ENCODE results near the gene NEDD9. TPM values are rescaled to one million over a fixed set of nuclear protein-coding genes. Genes with fewer than 3 reads are reported as not detected.

The NEDD9 gene
- total and polyA plus RNA-seq, 10 of the 15 experiments (the other 5 are each of a cell fraction or from before 2014, with no cell fraction given) = 4.9 to 92.6 (median 14.6) TPM

- FAIRE-seq (no peak), DNase-seq (ENCODE audit: low read depth, low spot score) (no peak), ATAC-seq (no peak)
- H3K36me3 ChIP-seq (ENCODE audit: control insufficient read depth in 2 of 2, insufficient read depth in 2 of 2, low read length in 1 of 2) = peaks cover 10 to 25% of the 10 kb centered on the region in 2 experiments
- H4K20me1 ChIP-seq (ENCODE audit: control insufficient read depth, insufficient read depth) = no peaks in the 10 kb centered on the region
- no peaks in the 10 kb centered on the region for H3K9me3 ChIP-seq (replicated peaks; ENCODE audit: control insufficient read depth, insufficient read depth, low read length)
- no peaks in the 10 kb centered on the region for H3K4me1 ChIP-seq (ENCODE audit: control insufficient read depth, insufficient read depth, low read length)
- RAD21 ChIA-PET (ENCODE audit: unreplicated experiment) = interaction anchor here (1.4 kb wide), 2 partner anchors 39 to 283 kb away, joined by 3 to 4 read pairs; no protein-coding TSS in a partner anchor
- H3K4me2 ChIP-seq (ENCODE audit: control insufficient read depth, insufficient read depth) = no peak overlapping the region
- 78% methylated on average over 4 of the region's 4 CpGs for WGBS (ENCODE audit: insufficient coverage, insufficient replicate concordance, low lambda C conversion rate, missing lambda C conversion rate)
- no peaks in the 10 kb centered on the region for H3K27me3 ChIP-seq (replicated peaks in 1 of 2; ENCODE audit: control insufficient read depth in 2 of 2, insufficient read depth in 2 of 2, low read length in 1 of 2)
- in situ Hi-C loops (cut with MboI) = no loop called here
- H3K79me2 ChIP-seq (ENCODE audit: control insufficient read depth, insufficient read depth, low read length) = peaks cover 3% of the 10 kb centered on the region
- BruUV-seq (replicated peaks) = TSS peak; percentile 16
- POLR2A ChIA-PET = interaction anchor here (0.6 to 0.8 kb wide), 3 partner anchors 9 to 130 kb away, joined by 3 to 4 read pairs (median 4); no protein-coding TSS in a partner anchor
- H3K4me3 ChIP-seq = no peak overlapping the region
- no peak overlapping the region for H3K27ac ChIP-seq (ENCODE audit: control insufficient read depth, insufficient read depth)
- H3K9ac ChIP-seq (ENCODE audit: control insufficient read depth, insufficient read depth, low read length) = no peak overlapping the region
- H2AFZ ChIP-seq (ENCODE audit: control insufficient read depth, low read depth, low read length) = no peak overlapping the region
- intact Hi-C loops (cut with micrococcal nuclease; ENCODE audit: unreplicated experiment) = no loop called here
- SMC1A ChIA-PET (ENCODE audit: uncharacterized antibody, unreplicated experiment) = interaction anchor here (0.7 to 6.6 kb wide), 7 partner anchors 12 to 284 kb away, joined by 3 to 62 read pairs (median 4); partner anchors contain the start of gene NEDD9
- CTCF ChIA-PET = interaction anchor here (0.9 to 1.5 kb wide), 3 partner anchors 41 to 363 kb away, joined by 3 to 4 read pairs (median 3); no protein-coding TSS in a partner anchor
- TF ChIP-seq ZBED1 (IDR thresholded peaks at IDR 0.05; ENCODE audit: borderline replicate concordance) (no peak), MTA3 (IDR thresholded peaks at IDR 0.05; ENCODE audit: borderline replicate concordance, low read length) (no peak), IRF5 (IDR thresholded peaks at IDR 0.05; ENCODE audit: borderline replicate concordance) (no peak), TCF3 (IDR thresholded peaks at IDR 0.05; ENCODE audit: borderline replicate concordance, insufficient read depth, low read depth, low read length) (no peak), FOXK2 (IDR thresholded peaks at IDR 0.05) (no peak), POLR2AphosphoS2 (IDR thresholded peaks at IDR 0.05; ENCODE audit: low read depth, low read length) (no peak), E4F1 (IDR thresholded peaks at IDR 0.05; ENCODE audit: borderline replicate concordance, partially characterized antibody) (no peak), ZNF622 (IDR thresholded peaks at IDR 0.05) (no peak), NRF1 (conservative IDR thresholded peaks at IDR 0.05; ENCODE audit: low read depth, low read length) (no peak)
- TF ChIP-seq, protein P1, sequence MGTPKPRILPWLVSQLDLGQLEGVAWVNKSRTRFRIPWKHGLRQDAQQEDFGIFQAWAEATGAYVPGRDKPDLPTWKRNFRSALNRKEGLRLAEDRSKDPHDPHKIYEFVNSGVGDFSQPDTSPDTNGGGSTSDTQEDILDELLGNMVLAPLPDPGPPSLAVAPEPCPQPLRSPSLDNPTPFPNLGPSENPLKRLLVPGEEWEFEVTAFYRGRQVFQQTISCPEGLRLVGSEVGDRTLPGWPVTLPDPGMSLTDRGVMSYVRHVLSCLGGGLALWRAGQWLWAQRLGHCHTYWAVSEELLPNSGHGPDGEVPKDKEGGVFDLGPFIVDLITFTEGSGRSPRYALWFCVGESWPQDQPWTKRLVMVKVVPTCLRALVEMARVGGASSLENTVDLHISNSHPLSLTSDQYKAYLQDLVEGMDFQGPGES (IDR thresholded peaks at IDR 0.05) = no peak
- TF ChIP-seq, protein P2, sequence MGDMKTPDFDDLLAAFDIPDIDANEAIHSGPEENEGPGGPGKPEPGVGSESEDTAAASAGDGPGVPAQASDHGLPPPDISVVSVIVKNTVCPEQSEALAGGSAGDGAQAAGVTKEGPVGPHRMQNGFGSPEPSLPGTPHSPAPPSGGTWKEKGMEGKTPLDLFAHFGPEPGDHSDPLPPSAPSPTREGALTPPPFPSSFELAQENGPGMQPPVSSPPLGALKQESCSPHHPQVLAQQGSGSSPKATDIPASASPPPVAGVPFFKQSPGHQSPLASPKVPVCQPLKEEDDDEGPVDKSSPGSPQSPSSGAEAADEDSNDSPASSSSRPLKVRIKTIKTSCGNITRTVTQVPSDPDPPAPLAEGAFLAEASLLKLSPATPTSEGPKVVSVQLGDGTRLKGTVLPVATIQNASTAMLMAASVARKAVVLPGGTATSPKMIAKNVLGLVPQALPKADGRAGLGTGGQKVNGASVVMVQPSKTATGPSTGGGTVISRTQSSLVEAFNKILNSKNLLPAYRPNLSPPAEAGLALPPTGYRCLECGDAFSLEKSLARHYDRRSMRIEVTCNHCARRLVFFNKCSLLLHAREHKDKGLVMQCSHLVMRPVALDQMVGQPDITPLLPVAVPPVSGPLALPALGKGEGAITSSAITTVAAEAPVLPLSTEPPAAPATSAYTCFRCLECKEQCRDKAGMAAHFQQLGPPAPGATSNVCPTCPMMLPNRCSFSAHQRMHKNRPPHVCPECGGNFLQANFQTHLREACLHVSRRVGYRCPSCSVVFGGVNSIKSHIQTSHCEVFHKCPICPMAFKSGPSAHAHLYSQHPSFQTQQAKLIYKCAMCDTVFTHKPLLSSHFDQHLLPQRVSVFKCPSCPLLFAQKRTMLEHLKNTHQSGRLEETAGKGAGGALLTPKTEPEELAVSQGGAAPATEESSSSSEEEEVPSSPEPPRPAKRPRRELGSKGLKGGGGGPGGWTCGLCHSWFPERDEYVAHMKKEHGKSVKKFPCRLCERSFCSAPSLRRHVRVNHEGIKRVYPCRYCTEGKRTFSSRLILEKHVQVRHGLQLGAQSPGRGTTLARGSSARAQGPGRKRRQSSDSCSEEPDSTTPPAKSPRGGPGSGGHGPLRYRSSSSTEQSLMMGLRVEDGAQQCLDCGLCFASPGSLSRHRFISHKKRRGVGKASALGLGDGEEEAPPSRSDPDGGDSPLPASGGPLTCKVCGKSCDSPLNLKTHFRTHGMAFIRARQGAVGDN (IDR thresholded peaks at IDR 0.05) = no peak
- TF ChIP-seq, protein P3, sequence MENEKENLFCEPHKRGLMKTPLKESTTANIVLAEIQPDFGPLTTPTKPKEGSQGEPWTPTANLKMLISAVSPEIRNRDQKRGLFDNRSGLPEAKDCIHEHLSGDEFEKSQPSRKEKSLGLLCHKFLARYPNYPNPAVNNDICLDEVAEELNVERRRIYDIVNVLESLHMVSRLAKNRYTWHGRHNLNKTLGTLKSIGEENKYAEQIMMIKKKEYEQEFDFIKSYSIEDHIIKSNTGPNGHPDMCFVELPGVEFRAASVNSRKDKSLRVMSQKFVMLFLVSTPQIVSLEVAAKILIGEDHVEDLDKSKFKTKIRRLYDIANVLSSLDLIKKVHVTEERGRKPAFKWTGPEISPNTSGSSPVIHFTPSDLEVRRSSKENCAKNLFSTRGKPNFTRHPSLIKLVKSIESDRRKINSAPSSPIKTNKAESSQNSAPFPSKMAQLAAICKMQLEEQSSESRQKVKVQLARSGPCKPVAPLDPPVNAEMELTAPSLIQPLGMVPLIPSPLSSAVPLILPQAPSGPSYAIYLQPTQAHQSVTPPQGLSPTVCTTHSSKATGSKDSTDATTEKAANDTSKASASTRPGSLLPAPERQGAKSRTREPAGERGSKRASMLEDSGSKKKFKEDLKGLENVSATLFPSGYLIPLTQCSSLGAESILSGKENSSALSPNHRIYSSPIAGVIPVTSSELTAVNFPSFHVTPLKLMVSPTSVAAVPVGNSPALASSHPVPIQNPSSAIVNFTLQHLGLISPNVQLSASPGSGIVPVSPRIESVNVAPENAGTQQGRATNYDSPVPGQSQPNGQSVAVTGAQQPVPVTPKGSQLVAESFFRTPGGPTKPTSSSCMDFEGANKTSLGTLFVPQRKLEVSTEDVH (IDR thresholded peaks at IDR 0.05; ENCODE audit: low read depth, partially characterized antibody) = no peak
Observed at GRCh38 chr6:11212664-11213063, 19.8 kb downstream of the NEDD9 start.

Measured in GM12878 (cell line).